Measurements from ENCODE around the gene HSPB6.
A peak's percentile ranks its signal among the peaks of the same experiment; 100 is the strongest.
"Not testable (repeated sequence)": the region's sequence is repeated elsewhere in the genome, so short reads cannot be mapped to it uniquely, and the experiment has no call there.

Gene HSPB6, protein sequence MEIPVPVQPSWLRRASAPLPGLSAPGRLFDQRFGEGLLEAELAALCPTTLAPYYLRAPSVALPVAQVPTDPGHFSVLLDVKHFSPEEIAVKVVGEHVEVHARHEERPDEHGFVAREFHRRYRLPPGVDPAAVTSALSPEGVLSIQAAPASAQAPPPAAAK

DNA sequence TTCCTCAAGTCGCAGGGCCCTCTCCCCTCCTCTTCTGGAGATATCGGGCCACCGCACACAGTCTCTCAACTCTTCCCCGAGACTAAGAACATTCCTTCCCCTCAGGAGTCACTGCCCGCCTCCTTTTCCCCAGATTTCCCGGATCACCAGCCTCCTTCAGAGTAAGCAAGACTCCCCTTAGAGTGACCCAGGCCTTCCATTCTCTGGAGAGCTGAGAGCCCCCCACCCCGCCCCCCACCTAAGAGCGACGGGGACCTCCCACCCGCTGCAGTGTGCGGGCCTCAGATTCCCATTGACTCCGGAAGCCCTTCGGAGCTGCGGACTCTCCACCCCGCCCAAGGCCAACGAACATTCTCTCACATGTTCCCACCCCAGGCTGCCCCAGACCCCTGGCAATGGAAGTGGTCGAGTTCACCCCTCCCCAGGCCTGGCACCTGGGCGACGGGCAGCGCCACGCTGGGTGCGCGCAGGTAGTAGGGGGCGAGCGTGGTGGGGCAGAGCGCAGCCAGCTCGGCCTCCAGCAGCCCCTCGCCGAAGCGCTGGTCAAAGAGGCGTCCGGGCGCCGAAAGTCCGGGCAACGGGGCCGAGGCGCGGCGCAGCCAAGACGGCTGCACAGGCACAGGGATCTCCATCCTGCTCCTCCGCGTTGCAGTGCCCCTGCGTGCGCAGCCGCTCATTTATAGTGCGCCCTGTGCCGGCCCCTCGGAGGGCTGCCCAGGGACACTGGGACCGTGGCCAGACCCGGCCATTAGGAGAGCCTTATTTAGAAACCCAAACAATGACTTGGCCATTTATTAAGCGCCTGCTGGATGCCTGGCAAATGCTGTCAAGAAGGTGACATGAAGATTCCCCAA is at the start of gene HSPB6:
HSPB6 (minus strand) TSS at position 653 of the 854 bp plus-strand sequence; CDS start at position 632, 21 bp downstream.
- H3K27ac ChIP-seq (ENCODE audit: low read length): no peak within 1 kb of the TSS
- H3K4me3 ChIP-seq (ENCODE audit: low read length): peak within 1 kb of the TSS; percentile 100
- peaks cover 14% of the 10 kb centered on the region; the same call in 1 of the 2 replicates for H3K36me3 ChIP-seq (ENCODE audit: insufficient read depth, low read depth, low read length)
- H3K9ac ChIP-seq (ENCODE audit: low read depth, low read length): peak within 1 kb of the TSS; percentile 72; the same call in 1 of the 2 replicates
- no peaks in the 10 kb centered on the region for H3K9me3 ChIP-seq (ENCODE audit: insufficient read depth, low read depth, low read length)
- peaks cover 3% of the 10 kb centered on the region; the same call in 1 of the 2 replicates for H3K4me1 ChIP-seq (ENCODE audit: insufficient read depth, low read length)
- peaks cover 17% of the 10 kb centered on the region; the same call in 1 of the 2 replicates for H3K27me3 ChIP-seq (ENCODE audit: insufficient read depth, low read length)

DNA sequence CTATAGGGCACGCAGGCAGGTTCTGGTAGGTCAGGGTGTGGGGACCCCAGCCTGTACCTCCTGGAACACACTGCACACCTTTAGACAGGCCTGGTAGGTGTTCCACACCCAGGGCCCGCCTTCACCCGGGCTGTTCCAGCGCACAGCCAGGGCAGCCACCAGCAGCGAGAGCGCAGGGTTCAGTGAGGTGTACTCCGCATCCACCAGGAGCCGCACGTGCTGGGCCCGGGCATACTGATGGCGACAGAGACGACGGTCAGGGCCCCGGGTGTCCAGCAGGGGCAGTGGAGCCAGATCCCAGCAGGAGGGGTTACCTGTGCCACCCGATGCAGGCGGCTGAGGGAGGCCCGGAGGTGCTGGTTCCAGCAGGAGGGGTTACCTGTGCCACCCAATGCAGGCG is 49.8 kb upstream of the HSPB6 start:
- H3K4me1 ChIP-seq (ENCODE audit: insufficient read depth, low read length): no peaks in the 10 kb centered on the region
- no peak overlapping the region for H3K27ac ChIP-seq (ENCODE audit: low read length)
- no peak overlapping the region for H3K9ac ChIP-seq (ENCODE audit: low read depth, low read length)
- H3K9me3 ChIP-seq (ENCODE audit: insufficient read depth, low read depth, low read length): no peaks in the 10 kb centered on the region
- H3K36me3 ChIP-seq (ENCODE audit: insufficient read depth, low read depth, low read length): no peaks in the 10 kb centered on the region
- no peaks in the 10 kb centered on the region; the same call in 1 of the 2 replicates for H3K27me3 ChIP-seq (ENCODE audit: insufficient read depth, low read length)
- no peak overlapping the region for H3K4me3 ChIP-seq (ENCODE audit: low read length)

DNA sequence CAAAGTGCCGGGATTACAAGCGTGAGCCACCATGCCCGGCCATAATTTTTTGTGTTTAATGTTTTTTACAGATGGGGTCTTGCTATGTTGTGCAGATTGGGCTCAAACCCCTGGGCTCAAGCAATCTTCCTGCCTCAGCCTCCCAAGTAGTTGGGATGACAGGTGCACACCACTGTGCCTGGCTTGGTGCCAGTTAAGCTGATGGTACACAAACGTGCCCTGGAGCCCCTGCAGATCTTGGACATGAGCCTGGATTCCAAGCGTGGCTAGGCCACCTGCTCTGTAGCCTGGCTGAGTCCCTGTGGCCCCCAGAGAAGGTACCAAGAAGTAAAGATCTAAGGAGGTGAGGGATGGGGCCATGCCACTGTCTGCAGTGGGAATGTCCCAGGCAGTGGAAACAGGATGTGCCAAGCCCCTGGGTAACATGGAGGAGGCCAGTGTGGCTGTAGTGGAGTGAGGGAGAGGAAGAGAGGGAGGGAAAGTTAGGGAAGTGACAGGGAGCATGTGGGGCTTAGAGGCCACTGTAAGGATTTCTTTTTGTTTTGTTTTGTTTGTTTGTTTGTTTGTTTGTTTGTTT is 48.8 kb upstream of the HSPB6 start:
- no peak overlapping the region for H3K4me3 ChIP-seq (ENCODE audit: low read length)
- no peak overlapping the region for H3K9ac ChIP-seq (ENCODE audit: low read depth, low read length)
- no peaks in the 10 kb centered on the region for H3K4me1 ChIP-seq (ENCODE audit: insufficient read depth, low read length)
- H3K36me3 ChIP-seq (ENCODE audit: insufficient read depth, low read depth, low read length): no peaks in the 10 kb centered on the region
- H3K27me3 ChIP-seq (ENCODE audit: insufficient read depth, low read length): no peaks in the 10 kb centered on the region; the same call in 1 of the 2 replicates
- no peaks in the 10 kb centered on the region for H3K9me3 ChIP-seq (ENCODE audit: insufficient read depth, low read depth, low read length)
- no peak overlapping the region for H3K27ac ChIP-seq (ENCODE audit: low read length)

DNA sequence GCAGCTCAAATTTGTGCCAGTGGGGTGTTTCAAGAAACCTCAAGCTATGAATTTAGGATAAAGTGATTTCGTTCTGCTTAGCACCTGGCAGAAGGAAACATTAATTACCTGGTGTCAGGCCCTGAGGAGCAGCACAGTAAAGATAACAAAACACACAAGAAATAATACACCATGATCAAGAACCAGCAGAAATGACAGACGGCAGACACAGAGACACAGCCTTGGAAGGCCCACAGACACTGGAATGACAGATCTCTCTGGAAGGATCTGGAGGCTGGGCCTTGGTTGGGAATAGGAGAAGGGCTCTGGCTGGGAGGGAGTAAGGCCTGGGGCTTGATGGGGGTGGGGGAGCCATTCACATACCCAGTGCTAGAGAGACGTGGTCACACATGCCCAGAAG is 45.0 kb upstream of the HSPB6 start:
- H3K27me3 ChIP-seq (ENCODE audit: insufficient read depth, low read length): peaks cover 18% of the 10 kb centered on the region
- H3K27ac ChIP-seq (ENCODE audit: low read length): no peak overlapping the region
- no peak overlapping the region for H3K9ac ChIP-seq (ENCODE audit: low read depth, low read length)
- no peaks in the 10 kb centered on the region for H3K9me3 ChIP-seq (ENCODE audit: insufficient read depth, low read depth, low read length)
- no peaks in the 10 kb centered on the region for H3K4me1 ChIP-seq (ENCODE audit: insufficient read depth, low read length)
- no peaks in the 10 kb centered on the region for H3K36me3 ChIP-seq (ENCODE audit: insufficient read depth, low read depth, low read length)
- no peak overlapping the region for H3K4me3 ChIP-seq (ENCODE audit: low read length)

DNA sequence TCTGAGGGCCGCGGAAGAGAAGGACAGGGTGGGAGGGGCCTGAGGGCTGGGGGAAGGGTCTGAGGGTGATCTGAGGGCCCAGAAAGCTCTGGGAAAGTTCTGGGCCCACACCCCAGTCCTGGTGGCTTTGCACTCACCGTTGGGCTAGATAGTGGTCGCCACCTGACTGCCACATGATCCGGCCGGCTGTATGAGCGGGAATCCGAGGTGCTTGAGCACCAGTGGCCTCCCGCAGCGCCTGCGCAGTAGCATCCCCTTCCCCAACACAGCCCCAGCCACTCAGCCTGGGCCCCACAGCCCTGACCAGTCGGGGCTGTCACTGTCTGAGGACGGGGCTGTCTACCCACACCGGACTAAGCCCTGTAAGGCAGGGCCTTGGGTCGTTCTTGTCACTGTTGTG is 40.8 kb upstream of the HSPB6 start:
- Histone ChIP-seq H3K9me3 (ENCODE audit: insufficient read depth, low read depth, low read length) (no peaks in the 10 kb centered on the region), H3K27ac (ENCODE audit: low read length) (no peak overlapping the region), H3K9ac (ENCODE audit: low read depth, low read length) (no peak overlapping the region), H3K4me3 (ENCODE audit: low read length) (peak overlapping the region; percentile 56; the same call in 1 of the 2 replicates), H3K27me3 (ENCODE audit: insufficient read depth, low read length) (peaks cover 36% of the 10 kb centered on the region), H3K4me1 (ENCODE audit: insufficient read depth, low read length) (no peaks in the 10 kb centered on the region), H3K36me3 (ENCODE audit: insufficient read depth, low read depth, low read length) (no peaks in the 10 kb centered on the region)

DNA sequence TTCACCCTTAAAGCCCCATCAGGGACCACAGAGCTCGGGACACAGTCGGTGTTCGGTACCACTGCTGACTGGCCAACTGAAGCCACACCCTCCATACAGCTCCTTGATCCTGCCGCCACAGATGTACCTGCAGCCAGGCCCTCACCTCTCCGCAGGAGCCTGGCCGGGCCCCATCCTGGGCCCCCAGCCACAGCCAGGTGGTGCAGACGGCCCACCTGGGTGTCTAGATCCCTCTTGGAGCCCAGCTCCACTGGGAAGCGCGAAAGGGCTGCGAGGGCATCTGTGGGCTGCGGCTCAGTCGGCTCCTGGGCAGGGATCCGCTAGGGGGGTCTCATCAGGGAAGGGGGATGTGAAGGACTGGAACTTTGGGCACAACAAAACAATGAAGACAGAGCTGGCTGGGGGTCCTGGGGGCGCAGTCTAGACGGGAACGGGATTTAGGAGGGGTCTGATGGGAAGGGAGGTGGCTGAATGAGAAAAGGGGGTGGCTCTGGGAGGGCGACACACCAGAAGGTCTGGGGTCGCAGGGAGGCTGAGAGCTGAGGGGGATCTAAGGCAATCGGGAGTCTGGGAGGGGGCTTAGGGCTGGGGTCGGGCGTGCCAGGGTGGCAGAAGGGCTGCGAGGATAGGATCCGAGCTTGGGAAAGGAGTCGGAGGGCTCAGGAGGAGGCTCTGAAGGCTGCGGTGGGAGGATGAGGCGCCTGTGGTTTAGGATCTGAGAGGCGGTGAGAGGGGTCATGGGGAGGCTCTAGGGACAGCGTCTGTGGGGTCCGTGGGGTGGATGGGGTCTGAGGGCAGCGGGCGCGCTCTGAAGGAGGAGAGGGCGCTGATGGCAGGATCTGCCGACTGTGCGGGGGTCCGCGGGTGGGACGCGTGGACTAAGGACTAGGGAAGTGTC is 40.1 kb upstream of the HSPB6 start:
- Histone ChIP-seq H3K4me1 (ENCODE audit: insufficient read depth, low read length) (no peaks in the 10 kb centered on the region), H3K4me3 (ENCODE audit: low read length) (peak overlapping the region; percentile 56; the same call in 1 of the 2 replicates), H3K27ac (ENCODE audit: low read length) (no peak overlapping the region), H3K9me3 (ENCODE audit: insufficient read depth, low read depth, low read length) (no peaks in the 10 kb centered on the region), H3K27me3 (ENCODE audit: insufficient read depth, low read length) (peaks cover 36% of the 10 kb centered on the region), H3K36me3 (ENCODE audit: insufficient read depth, low read depth, low read length) (no peaks in the 10 kb centered on the region), H3K9ac (ENCODE audit: low read depth, low read length) (no peak overlapping the region)

DNA sequence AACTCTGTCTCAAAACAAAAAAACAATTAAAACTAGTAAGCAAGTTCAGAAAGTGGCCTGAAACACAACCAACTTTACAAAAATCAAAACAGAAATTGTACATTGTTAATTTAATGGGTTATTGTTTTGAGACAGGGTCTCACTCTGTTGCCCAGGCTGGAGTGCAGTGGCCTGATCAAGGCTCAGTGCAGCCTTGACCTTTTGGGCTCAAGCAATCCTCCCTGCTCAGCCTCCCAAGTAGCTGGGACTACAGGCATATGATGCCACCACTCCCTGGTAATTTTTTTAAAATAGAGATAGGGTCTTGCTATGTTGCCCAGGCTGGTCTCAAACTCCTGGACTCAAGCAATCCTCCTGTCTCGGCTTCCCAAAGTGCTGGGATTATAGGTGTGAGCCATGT is 38.7 kb upstream of the HSPB6 start:
- not testable (repeated sequence) for H3K4me3 ChIP-seq (ENCODE audit: low read length); H3K4me1 ChIP-seq (ENCODE audit: insufficient read depth, low read length); H3K9ac ChIP-seq (ENCODE audit: low read depth, low read length); H3K27ac ChIP-seq (ENCODE audit: low read length); H3K36me3 ChIP-seq (ENCODE audit: insufficient read depth, low read depth, low read length); H3K9me3 ChIP-seq (ENCODE audit: insufficient read depth, low read depth, low read length)
- peaks cover 36% of the 10 kb centered on the region for H3K27me3 ChIP-seq (ENCODE audit: insufficient read depth, low read length)

DNA sequence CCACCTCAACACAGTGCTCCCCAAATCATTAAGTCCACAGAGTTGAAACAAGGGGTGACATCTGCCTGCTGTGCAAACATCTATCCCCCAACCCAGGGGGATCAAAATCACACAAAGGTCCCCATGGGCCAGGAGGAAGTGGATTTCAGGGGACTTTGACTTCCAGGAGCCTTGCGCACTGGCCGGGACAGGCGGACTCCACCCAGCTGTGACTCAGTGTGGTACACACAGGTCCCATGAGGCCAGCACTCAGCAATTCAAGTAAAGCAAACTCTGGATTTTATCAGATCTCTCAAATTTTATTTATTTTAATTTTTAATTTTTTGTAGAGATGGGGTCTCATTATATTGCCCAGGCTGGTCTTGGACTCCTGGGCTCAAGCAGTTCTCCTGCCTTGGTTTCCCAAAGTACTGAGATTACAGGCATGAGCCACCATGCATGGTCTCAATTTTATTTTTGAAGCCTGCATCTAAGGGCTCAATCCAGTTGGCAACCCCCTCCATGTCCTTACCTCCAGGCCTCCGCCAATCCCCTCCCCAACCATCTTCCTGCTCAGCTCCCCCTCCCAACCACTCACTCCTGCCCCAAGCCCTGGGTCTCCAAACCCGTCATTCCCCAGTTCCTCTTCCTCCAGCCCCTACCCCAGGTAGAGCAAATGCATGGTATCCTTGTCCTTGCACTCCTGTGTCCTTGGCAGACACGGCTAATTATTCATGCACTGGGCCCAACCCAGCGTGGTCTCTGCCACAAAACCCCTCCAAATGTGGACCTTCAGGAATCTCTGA is 36.7 kb upstream of the HSPB6 start:
- Histone ChIP-seq H3K27ac (ENCODE audit: low read length) (no peak overlapping the region), H3K36me3 (ENCODE audit: insufficient read depth, low read depth, low read length) (no peaks in the 10 kb centered on the region), H3K4me3 (ENCODE audit: low read length) (no peak overlapping the region), H3K27me3 (ENCODE audit: insufficient read depth, low read length) (peaks cover 36% of the 10 kb centered on the region), H3K9ac (ENCODE audit: low read depth, low read length) (no peak overlapping the region), H3K4me1 (ENCODE audit: insufficient read depth, low read length) (no peaks in the 10 kb centered on the region), H3K9me3 (ENCODE audit: insufficient read depth, low read depth, low read length) (no peaks in the 10 kb centered on the region)

DNA sequence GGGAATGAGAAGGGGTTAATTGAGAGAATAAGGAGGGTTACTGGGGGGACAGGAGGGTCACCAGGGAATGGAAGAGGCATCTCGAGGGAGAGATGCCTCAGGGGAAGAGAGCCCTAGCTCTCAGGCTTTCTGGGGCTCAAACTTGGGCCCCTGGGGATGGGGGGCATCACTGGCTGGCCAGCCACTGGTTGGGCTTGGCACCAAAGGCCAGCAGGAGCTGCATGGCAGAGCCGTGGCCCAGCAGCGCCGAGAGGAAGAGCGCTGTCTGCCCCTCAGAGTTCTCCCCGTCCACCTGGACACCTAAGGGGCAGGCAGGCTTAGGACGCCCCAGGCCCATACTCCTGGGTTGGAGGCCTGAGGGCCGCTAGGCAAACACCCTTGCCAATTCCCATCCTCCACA is 36.1 kb upstream of the HSPB6 start:
- Histone ChIP-seq H3K9me3 (ENCODE audit: insufficient read depth, low read depth, low read length) (no peaks in the 10 kb centered on the region), H3K9ac (ENCODE audit: low read depth, low read length) (no peak overlapping the region), H3K4me3 (ENCODE audit: low read length) (no peak overlapping the region), H3K4me1 (ENCODE audit: insufficient read depth, low read length) (no peaks in the 10 kb centered on the region), H3K36me3 (ENCODE audit: insufficient read depth, low read depth, low read length) (no peaks in the 10 kb centered on the region), H3K27me3 (ENCODE audit: insufficient read depth, low read length) (peaks cover 29% of the 10 kb centered on the region), H3K27ac (ENCODE audit: low read length) (no peak overlapping the region)

DNA sequence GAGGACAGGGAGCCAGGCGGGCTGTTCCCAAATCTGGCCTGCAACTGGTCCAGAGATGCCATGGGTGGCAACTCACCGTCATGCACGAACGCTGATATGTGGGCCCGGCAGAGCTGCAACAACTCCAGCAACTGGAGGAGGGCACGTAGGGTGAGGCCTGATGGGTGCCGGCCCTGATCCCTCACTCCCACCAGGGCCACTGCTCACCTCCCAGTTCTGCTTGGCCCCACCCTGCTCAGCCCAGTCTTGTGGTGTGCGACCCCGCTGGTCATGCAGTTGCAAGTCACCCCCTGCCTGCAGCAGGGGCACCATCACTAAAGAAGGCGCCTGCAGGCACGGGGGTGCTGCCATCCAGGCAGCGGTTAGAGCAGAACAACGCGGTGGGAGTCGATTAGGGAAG is 35.5 kb upstream of the HSPB6 start:
- Histone ChIP-seq H3K4me1 (ENCODE audit: insufficient read depth, low read length) (no peaks in the 10 kb centered on the region), H3K9me3 (ENCODE audit: insufficient read depth, low read depth, low read length) (no peaks in the 10 kb centered on the region), H3K27ac (ENCODE audit: low read length) (no peak overlapping the region), H3K27me3 (ENCODE audit: insufficient read depth, low read length) (peaks cover 23% of the 10 kb centered on the region), H3K9ac (ENCODE audit: low read depth, low read length) (no peak overlapping the region), H3K36me3 (ENCODE audit: insufficient read depth, low read depth, low read length) (no peaks in the 10 kb centered on the region), H3K4me3 (ENCODE audit: low read length) (no peak overlapping the region)
